CD8-positive, alpha-beta memory T cell (primary cell): Measurements from ENCODE around the gene MAMDC4. TPM values are rescaled to one million over a fixed set of nuclear protein-coding genes. Genes with fewer than 3 reads are reported as not detected.
A peak's percentile ranks its signal among the peaks of the same experiment; 100 is the strongest.
"Not testable (repeated sequence)": the region's sequence is repeated elsewhere in the genome, so short reads cannot be mapped to it uniquely, and the experiment has no call there.

ENCODE experiments used
- CTCF ChIA-PET: fragments of 350-600 bp; sonication (Branson Sonifier 250); formaldehyde crosslinking; loops from one replicate; lab custom pipeline; 2021; ENCODE audit warnings: antibody characterized with exemption; lab: Charles Lee
- POLR2A ChIA-PET: fragments of 350-600 bp; sonication (Branson Sonifier 250); formaldehyde crosslinking; loops from one replicate; lab custom pipeline; 2021; ENCODE audit warnings: antibody characterized with exemption; lab: Charles Lee
- DNase-seq, 5 donors: peaks; one replicate each; pipeline versions ENCODE4 v3.0.0 to v3.0.0-alpha.2; 2020 to 2022; ENCODE audit warnings: mixed read lengths in 1 of 5
- H3K27ac ChIP-seq: one replicate; pipeline ENCODE4 v1.7.0; 2013; ENCODE audit warnings: low read depth, mild to moderate bottlenecking, low read length, moderate library complexity
- H3K27me3 ChIP-seq: 2 replicates; pipeline ENCODE4 v1.7.0; 2013; ENCODE audit warnings: low read length, mild to moderate bottlenecking; ENCODE audit not compliant: insufficient read depth, poor library complexity, severe bottlenecking
- H3K36me3 ChIP-seq: 2 replicates; pipeline ENCODE4 v1.7.0; 2013; ENCODE audit warnings: mild to moderate bottlenecking, low read length, moderate library complexity; ENCODE audit not compliant: insufficient read depth
- H3K4me1 ChIP-seq: 2 replicates; pipeline ENCODE4 v1.7.0; 2013; ENCODE audit warnings: mild to moderate bottlenecking, low read length, moderate library complexity; ENCODE audit not compliant: insufficient read depth
- H3K4me3 ChIP-seq: 2 replicates; pipeline ENCODE4 v1.7.0; 2013; ENCODE audit warnings: mild to moderate bottlenecking, low read length
- H3K9me3 ChIP-seq: 2 replicates; pipeline ENCODE4 v1.7.0; 2013; ENCODE audit warnings: mild to moderate bottlenecking, low read length
- H3K27ac Mint-ChIP-seq, 8 donors: one replicate each; pipeline ENCODE4 v1.8.0; 2020 to 2021; ENCODE audit warnings: mixed read lengths in 8 of 8, mild to moderate bottlenecking in 6 of 8, inconsistent platforms in 3 of 8, moderate library complexity in 3 of 8
- H3K27me3 Mint-ChIP-seq, 2 donors: one replicate each; pipeline ENCODE4 v1.8.0; 2020 to 2021; ENCODE audit warnings: mixed read lengths in 2 of 2, mild to moderate bottlenecking in 1 of 2, moderate library complexity in 1 of 2
- H3K36me3 Mint-ChIP-seq, 3 donors: one replicate each; pipeline ENCODE4 v1.8.0; 2020 to 2021; ENCODE audit warnings: mixed read lengths in 3 of 3, inconsistent platforms in 1 of 3, mild to moderate bottlenecking in 1 of 3
- H3K4me1 Mint-ChIP-seq, 3 donors: one replicate each; pipeline ENCODE4 v1.8.0; 2020 to 2021; ENCODE audit warnings: mixed read lengths in 3 of 3, inconsistent platforms in 1 of 3, mild to moderate bottlenecking in 1 of 3
- H3K4me3 Mint-ChIP-seq, 7 donors: one replicate each; pipeline ENCODE4 v1.8.0; 2020 to 2021; ENCODE audit warnings: mixed read lengths in 7 of 7, mild to moderate bottlenecking in 6 of 7, moderate library complexity in 4 of 7, inconsistent platforms in 2 of 7
- H3K9me3 Mint-ChIP-seq, 5 donors: one replicate each; pipeline ENCODE4 v1.8.0; 2020 to 2022; ENCODE audit warnings: mixed read lengths in 5 of 5, mild to moderate bottlenecking in 3 of 5, moderate library complexity in 2 of 5, inconsistent platforms in 1 of 5
- polyA plus RNA-seq: library from polyadenylated mRNA; unstranded; fragments of 300-500 nt; fragmentation: Illumina TruSeq; gene quantifications from one replicate; pipeline ENCODE4 v1.2.3, GENCODE V29; 2021
- total RNA-seq, 2 experiments: library from RNA; stranded (reverse); gene quantifications; one replicate each; pipeline ENCODE4 v1.2.3, GENCODE V29; 2021

The MAMDC4 gene
- total and polyA plus RNA-seq, 3 experiments from 2014 or later = 12.2 to 12.9 TPM; not detected in 1

DNA sequence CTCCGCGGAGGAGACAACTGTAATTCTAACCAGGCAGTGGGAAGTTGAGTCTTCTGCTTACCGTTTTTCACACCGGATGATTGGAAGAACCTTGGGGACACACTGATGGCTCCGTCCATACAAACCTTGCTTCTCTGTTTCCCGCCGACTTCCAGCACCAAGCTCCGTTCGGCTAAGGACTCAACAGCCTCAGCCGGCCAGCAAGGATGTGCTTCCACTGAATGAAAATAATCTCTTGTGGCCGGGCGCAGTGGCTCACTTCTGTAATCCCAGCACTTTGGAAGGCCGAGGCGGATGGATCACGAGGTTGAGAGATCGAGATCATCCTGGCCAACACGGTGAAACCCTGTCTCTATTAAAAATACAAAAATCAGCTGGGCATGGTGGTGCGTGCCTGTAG lies 15.8 kb downstream of the MAMDC4 start:
- H3K4me1 Mint-ChIP-seq = peaks cover 12 to 23% (median 17%) of the 10 kb centered on the region in 3 donors
- H3K9me3 Mint-ChIP-seq = no peaks in the 10 kb centered on the region
- ChIA-PET CTCF (no interaction called here), POLR2A (no interaction called here)
- H3K4me3 ChIP-seq = no peak overlapping the region
- H3K27ac ChIP-seq = no peak overlapping the region
- peak overlapping the region; percentile 58 to 85 (median 73) for H3K4me3 Mint-ChIP-seq
- H3K36me3 ChIP-seq = peaks cover 11% of the 10 kb centered on the region
- DNase-seq = no peak
- H3K36me3 Mint-ChIP-seq = peaks cover 0 to 18% (median 3%) of the 10 kb centered on the region in 3 donors
- no peaks in the 10 kb centered on the region for H3K27me3 Mint-ChIP-seq
- H3K27ac Mint-ChIP-seq = peak overlapping the region in 5 of 8 donors; percentile 36 to 94 (median 78)
- peaks cover 7% of the 10 kb centered on the region for H3K4me1 ChIP-seq
- no peaks in the 10 kb centered on the region for H3K9me3 ChIP-seq
- H3K27me3 ChIP-seq = no peaks in the 10 kb centered on the region

DNA sequence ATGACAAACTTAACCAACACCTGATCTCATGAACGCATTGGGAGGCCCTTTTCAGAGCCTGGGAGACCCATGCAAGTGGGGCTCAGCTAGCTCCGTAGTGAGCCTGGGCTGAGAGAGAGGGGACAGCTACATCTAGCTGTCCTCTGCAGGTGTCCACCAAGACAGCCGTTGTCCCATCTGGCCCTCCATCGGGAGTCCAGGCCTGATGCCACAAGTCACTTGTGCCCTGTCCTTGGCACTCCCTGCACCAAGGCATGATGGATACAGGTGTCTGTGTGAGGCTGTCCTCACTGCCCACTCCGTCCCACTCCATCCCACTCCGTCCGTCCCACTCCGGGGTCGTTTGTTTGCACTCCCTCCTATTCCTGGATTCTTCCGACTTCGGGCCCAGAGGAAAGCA lies 16.5 kb downstream of the MAMDC4 start:
- H3K36me3 Mint-ChIP-seq = peaks cover 0 to 11% (median 3%) of the 10 kb centered on the region in 3 donors
- ChIA-PET POLR2A (no interaction called here), CTCF (no interaction called here)
- H3K27me3 ChIP-seq = no peaks in the 10 kb centered on the region
- H3K4me1 ChIP-seq = peaks cover 7% of the 10 kb centered on the region
- H3K4me3 Mint-ChIP-seq = peak overlapping the region in 6 of 7 donors; percentile 26 to 84 (median 66)
- H3K27ac ChIP-seq = no peak overlapping the region
- H3K4me3 ChIP-seq = no peak overlapping the region
- H3K27ac Mint-ChIP-seq = peak overlapping the region in 4 of 8 donors; percentile 21 to 82 (median 74)
- peaks cover 4% of the 10 kb centered on the region for H3K36me3 ChIP-seq
- no peaks in the 10 kb centered on the region for H3K9me3 Mint-ChIP-seq
- H3K27me3 Mint-ChIP-seq = no peaks in the 10 kb centered on the region
- no peaks in the 10 kb centered on the region for H3K9me3 ChIP-seq
- no peak for DNase-seq
- H3K4me1 Mint-ChIP-seq = peaks cover 12 to 20% (median 16%) of the 10 kb centered on the region in 3 donors

DNA sequence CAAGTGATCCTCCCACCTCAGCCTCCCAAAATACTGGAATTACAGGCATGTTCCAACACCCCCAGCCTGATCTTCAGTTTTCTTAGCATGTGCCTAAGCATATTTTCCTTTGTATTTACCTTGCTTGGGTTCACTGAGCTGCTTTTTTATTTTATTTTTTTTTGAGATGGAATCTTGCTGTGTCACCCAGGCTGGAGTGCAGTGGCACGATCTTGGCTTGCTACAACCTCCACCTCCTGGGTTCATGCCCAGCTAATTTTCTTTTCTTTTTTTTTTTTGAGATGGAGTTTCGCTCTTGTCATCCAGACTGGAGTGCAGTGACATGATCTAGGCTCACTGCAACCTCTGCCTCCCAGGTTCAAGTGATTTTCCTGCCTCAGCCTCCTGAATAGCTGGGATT lies 17.5 kb downstream of the MAMDC4 start:
- H3K27ac ChIP-seq, H3K27me3 ChIP-seq, H3K4me1 ChIP-seq, H3K36me3 Mint-ChIP-seq, H3K36me3 ChIP-seq, H3K27me3 Mint-ChIP-seq, H3K4me3 ChIP-seq, DNase-seq, H3K9me3 ChIP-seq, POLR2A ChIA-PET, H3K9me3 Mint-ChIP-seq: not testable (repeated sequence)
- peak overlapping the region in 1 of 7 donors; percentile 36 for H3K4me3 Mint-ChIP-seq
- H3K27ac Mint-ChIP-seq = peak overlapping the region in 2 of 8 donors; percentile 54 to 58
- CTCF ChIA-PET = interaction anchor here (1.1 to 1.4 kb wide), 2 partner anchors 28 to 160 kb away, joined by 3 read pairs; partner anchors contain the start of gene AJM1
- H3K4me1 Mint-ChIP-seq = peaks cover 7 to 12% (median 9%) of the 10 kb centered on the region in 3 donors

DNA sequence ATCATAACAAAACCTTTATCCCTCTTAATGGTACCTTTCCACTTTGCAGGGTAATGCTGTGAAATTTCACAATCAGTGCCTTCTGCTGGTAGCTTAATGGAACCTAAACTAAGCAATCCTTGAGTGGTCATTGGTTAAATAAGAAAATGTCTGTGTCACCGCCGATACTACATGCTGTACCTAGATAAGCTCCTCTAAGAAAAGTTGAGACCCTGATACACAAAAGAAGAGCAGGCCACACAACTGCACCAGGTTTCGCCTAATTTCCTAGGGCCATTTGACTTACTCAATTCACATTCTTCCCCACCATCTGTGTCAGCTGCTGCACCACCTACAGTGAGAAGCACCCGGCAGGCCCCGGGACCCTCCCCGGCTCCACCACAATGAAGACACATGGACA lies 23.0 kb downstream of the MAMDC4 start:
- H3K27me3 Mint-ChIP-seq = no peaks in the 10 kb centered on the region
- H3K4me3 ChIP-seq = no peak overlapping the region
- no peak overlapping the region for H3K27ac ChIP-seq
- no peaks in the 10 kb centered on the region for H3K36me3 Mint-ChIP-seq
- DNase-seq = no peak
- H3K9me3 Mint-ChIP-seq = no peaks in the 10 kb centered on the region
- H3K36me3 ChIP-seq = no peaks in the 10 kb centered on the region
- ChIA-PET POLR2A (no interaction called here), CTCF (interaction anchor here (1.1 to 1.2 kb wide), 2 partner anchors 11 to 14 kb away, joined by 3 to 4 read pairs; no protein-coding TSS in a partner anchor)
- no peak overlapping the region for H3K4me3 Mint-ChIP-seq
- no peaks in the 10 kb centered on the region for H3K4me1 ChIP-seq
- no peaks in the 10 kb centered on the region for H3K9me3 ChIP-seq
- no peaks in the 10 kb centered on the region for H3K4me1 Mint-ChIP-seq
- H3K27me3 ChIP-seq = no peaks in the 10 kb centered on the region
- H3K27ac Mint-ChIP-seq = no peak overlapping the region

DNA sequence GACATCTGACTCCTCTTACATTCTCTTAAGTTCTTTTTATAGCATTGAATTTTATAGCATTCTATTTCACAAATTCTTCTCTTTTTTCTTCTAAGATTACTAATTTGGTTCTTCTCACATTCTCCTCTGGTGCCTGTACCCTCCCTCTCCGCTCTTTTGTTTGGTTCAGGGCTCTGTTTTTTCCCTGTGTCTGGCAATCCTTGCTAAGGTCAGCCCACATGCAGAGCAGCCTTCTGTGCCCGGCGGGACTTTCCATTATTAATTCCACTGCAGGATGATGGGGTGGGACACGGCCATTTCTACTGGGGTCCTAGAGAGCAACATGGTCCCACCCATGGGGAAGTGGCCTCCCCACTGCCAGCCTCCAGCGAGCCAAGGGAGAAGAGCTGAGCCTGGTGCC lies 24.3 kb downstream of the MAMDC4 start:
- ChIA-PET CTCF (no interaction called here), POLR2A (no interaction called here)
- Histone ChIP-seq H3K9me3 (no peaks in the 10 kb centered on the region), H3K36me3 (no peaks in the 10 kb centered on the region), H3K4me1 (peaks cover 2% of the 10 kb centered on the region), H3K4me3 (no peak overlapping the region), H3K27me3 (no peaks in the 10 kb centered on the region), H3K27ac (no peak overlapping the region)
- Mint-ChIP-seq H3K27me3 (no peaks in the 10 kb centered on the region), H3K27ac (peak overlapping the region in 2 of 8 donors; percentile 63 to 88), H3K36me3 (no peaks in the 10 kb centered on the region), H3K9me3 (no peaks in the 10 kb centered on the region), H3K4me1 (peaks cover 2 to 4% (median 3%) of the 10 kb centered on the region in 3 donors), H3K4me3 (no peak overlapping the region)
- no peak for DNase-seq

DNA sequence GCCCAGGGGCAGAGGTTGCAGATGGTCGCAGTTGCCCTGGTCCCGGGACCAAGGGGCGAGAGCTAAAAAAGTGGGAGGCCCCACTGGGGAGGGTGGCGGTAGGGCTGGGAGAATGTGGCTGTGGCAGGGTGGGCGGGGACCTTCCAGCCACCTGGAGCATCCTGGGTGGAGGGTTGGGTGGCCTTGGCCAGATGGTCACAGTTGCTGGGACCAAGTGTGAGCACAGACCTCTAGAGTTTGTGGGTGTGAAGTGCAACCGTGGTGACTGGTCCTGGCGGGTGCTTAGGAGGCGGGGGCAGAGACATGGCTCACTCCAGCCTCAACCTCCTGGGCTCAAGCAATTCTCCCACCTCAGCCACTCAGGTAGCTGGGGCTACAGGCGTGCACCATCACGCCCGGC lies 28.5 kb downstream of the MAMDC4 start:
- Histone ChIP-seq H3K9me3 (no peaks in the 10 kb centered on the region), H3K27me3 (no peaks in the 10 kb centered on the region), H3K4me3 (no peak overlapping the region), H3K27ac (no peak overlapping the region), H3K36me3 (no peaks in the 10 kb centered on the region), H3K4me1 (peaks cover 32% of the 10 kb centered on the region)
- no peak for DNase-seq
- peaks cover 17 to 34% (median 18%) of the 10 kb centered on the region in 3 donors for H3K4me1 Mint-ChIP-seq
- CTCF ChIA-PET = interaction anchor here (1.2 to 4.8 kb wide), 3 partner anchors 19 to 155 kb away, joined by 3 to 23 read pairs (median 7); partner anchors contain the start of gene AJM1
- POLR2A ChIA-PET = interaction anchor here (0.7 to 1.7 kb wide), 2 partner anchors 14 to 255 kb away, joined by 3 to 5 read pairs; partner anchors contain the start of gene EDF1
- H3K36me3 Mint-ChIP-seq = no peaks in the 10 kb centered on the region
- peak overlapping the region in 1 of 8 donors; percentile 99 for H3K27ac Mint-ChIP-seq
- H3K27me3 Mint-ChIP-seq = no peaks in the 10 kb centered on the region
- H3K9me3 Mint-ChIP-seq = no peaks in the 10 kb centered on the region
- H3K4me3 Mint-ChIP-seq = peak overlapping the region in 3 of 7 donors; percentile 32 to 87 (median 85)

DNA sequence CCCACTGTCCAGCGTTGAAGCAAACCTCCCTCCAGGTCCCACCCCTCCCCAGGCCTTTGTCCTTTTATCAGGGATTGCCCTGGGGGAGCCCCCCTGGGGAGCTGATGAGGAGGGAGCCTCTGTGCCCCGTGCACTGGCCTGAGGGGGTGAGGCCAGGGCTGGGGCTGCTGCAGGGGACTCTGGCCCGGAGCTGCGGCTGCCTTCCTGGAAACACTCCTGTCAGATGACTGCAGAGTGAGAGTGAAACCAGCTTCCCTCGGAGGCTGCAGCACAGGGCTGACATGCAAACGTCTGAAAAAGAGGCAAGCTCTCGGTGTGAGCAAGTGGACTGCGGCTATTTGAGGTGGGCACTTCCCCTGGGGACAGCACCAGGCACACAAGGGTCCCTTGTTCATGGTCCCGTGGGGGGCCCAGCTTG lies 29.6 kb downstream of the MAMDC4 start:
- no peaks in the 10 kb centered on the region for H3K36me3 Mint-ChIP-seq
- CTCF ChIA-PET = interaction anchor here (1.0 to 4.8 kb wide), 7 partner anchors 21 to 163 kb away, joined by 3 to 23 read pairs (median 4); partner anchors contain the start of gene AJM1
- peak in 2 of 5 donors; percentile 26 to 27 for DNase-seq
- H3K4me1 ChIP-seq = peaks cover 34% of the 10 kb centered on the region
- no peaks in the 10 kb centered on the region for H3K27me3 Mint-ChIP-seq
- no peaks in the 10 kb centered on the region for H3K9me3 Mint-ChIP-seq
- peaks cover 17 to 34% (median 18%) of the 10 kb centered on the region in 3 donors for H3K4me1 Mint-ChIP-seq
- peak overlapping the region; percentile 72 for H3K27ac ChIP-seq
- H3K36me3 ChIP-seq = no peaks in the 10 kb centered on the region
- H3K4me3 ChIP-seq = peak overlapping the region; percentile 83
- peak overlapping the region; percentile 89 to 99 (median 94) for H3K27ac Mint-ChIP-seq
- H3K4me3 Mint-ChIP-seq = peak overlapping the region; percentile 76 to 93 (median 80)
- POLR2A ChIA-PET = interaction anchor here (0.5 to 1.7 kb wide), 3 partner anchors 15 to 39 kb away, joined by 4 to 5 read pairs (median 4); partner anchors contain the start of genes AJM1 and EDF1
- H3K9me3 ChIP-seq = no peaks in the 10 kb centered on the region
- no peaks in the 10 kb centered on the region for H3K27me3 ChIP-seq
